Left lung (tissue), 10 donors: ENCODE results near the gene PRKN. TPM values are rescaled to one million over a fixed set of nuclear protein-coding genes. Genes with fewer than 3 reads are reported as not detected.

Source experiments
- ATAC-seq: fragments of 200-7000 bp; cut with Tn5 transposase; one replicate; pipeline ENCODE4 v1.9.1; 2020; ENCODE audit warnings: moderate library complexity
- DNase-seq, 4 donors: peaks; one replicate each; pipeline ENCODE4 v3.0.0-alpha.2; 2013 to 2020
- H3K27ac ChIP-seq, 2 donors: fragments of 200-600 bp; sonication (generic) in 1 of 2; one replicate each; pipeline versions ENCODE4 v1.5.0 to v1.8.0; 2020 to 2021
- H3K27me3 ChIP-seq, 2 donors: fragments of 200-600 bp; sonication (generic) in 1 of 2; one replicate each; pipeline versions ENCODE4 v1.5.0 to v1.8.0; 2020 to 2021
- H3K36me3 ChIP-seq, 2 donors: fragments of 200-600 bp; sonication (generic) in 1 of 2; one replicate each; pipeline versions ENCODE4 v1.5.0 to v1.8.0; 2020 to 2021
- H3K4me1 ChIP-seq, 2 donors: fragments of 200-600 bp; one replicate each; pipeline ENCODE4 v1.8.0; 2021
- H3K4me3 ChIP-seq, 2 donors: fragments of 200-600 bp; sonication (generic) in 1 of 2; one replicate each; pipeline versions ENCODE4 v1.5.0 to v1.8.0; 2020 to 2021; ENCODE audit warnings: mild to moderate bottlenecking in 1 of 2
- H3K9me3 ChIP-seq, 2 donors: fragments of 200-600 bp; sonication (generic) in 1 of 2; one replicate each; pipeline versions ENCODE4 v1.5.0 to v1.8.0; 2020 to 2021
- CTCF ChIP-seq, 2 donors: fragments of 200-600 bp; sonication (generic) in 1 of 2; IDR thresholded peaks; one replicate each; pipeline versions ENCODE4 v1.5.0 to v1.8.0; 2021; ENCODE audit warnings: antibody characterized with exemption in 2 of 2
- intact Hi-C, 2 donors: fragments of 100-400 bp; cut with DNase I; formaldehyde crosslinking; loops; one replicate each; pipeline versions ENCODE4 v1.11.2 to v1.14.2; 2022
- polyA plus RNA-seq, 6 donors: library from polyadenylated mRNA; unstranded; fragments of 120-200 nt; gene quantifications; one replicate each; pipeline ENCODE4 v1.2.1, GENCODE V29; 2013; ENCODE audit not compliant: insufficient read length in 6 of 6
- total RNA-seq, 2 donors: library from RNA; stranded (reverse); fragmentation: NEBNext Ultra II Directional; extraction: Animal tissue kit (Norgen Biotek cat#: 25700); gene quantifications; one replicate each; pipeline ENCODE4 v1.2.1, GENCODE V29; 2021
- donor health status: DM: no; HTN: yes; CAD: no.
- donor health status: DM: no; HTN: no; CAD: no.

Gene PRKN
- total and polyA plus RNA-seq, 8 donors = 1.9 to 4.3 (median 2.5) TPM

DNA sequence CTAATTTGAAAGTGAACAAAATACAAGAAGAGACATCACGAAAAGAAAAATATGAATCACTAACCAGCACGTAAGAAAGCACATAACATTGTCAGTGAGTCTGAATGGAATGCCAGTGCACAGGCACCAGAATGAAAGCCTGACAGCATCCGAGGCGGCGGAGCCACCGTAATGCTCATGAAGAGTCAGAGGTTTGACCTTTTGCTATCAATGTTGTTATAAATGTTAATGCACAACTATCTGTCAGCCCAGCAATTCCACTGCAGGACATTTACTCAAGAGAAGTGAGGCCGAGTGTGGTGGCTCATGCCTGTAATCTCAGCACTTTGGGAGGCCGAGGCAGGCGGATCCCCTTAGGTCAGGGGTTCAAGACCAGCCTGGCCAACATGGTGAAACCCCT lies 562.1 kb downstream of the PRKN start:
- intact Hi-C loops = no loop called here
- Histone ChIP-seq H3K4me1 (no peaks in the 10 kb centered on the region), H3K36me3 (no peaks in the 10 kb centered on the region), H3K9me3 (no peaks in the 10 kb centered on the region), H3K27me3 (no peaks in the 10 kb centered on the region), H3K4me3 (no peak overlapping the region), H3K27ac (no peak overlapping the region)
- ATAC-seq (no peak), DNase-seq (no peak)
- TF ChIP-seq CTCF (IDR thresholded peaks at IDR 0.05) = no peak

- Histone ChIP-seq H3K36me3 (no peaks in the 10 kb centered on the region), H3K4me1 (no peaks in the 10 kb centered on the region), H3K27ac (no peak overlapping the region), H3K27me3 (no peaks in the 10 kb centered on the region), H3K4me3 (no peak overlapping the region), H3K9me3 (peaks cover 0 to 8% of the 10 kb centered on the region in 2 donors)
- ATAC-seq (no peak), DNase-seq (peak in 2 of 4 donors; percentile 25 to 46)
- intact Hi-C loops = no loop called here
- no peak for TF ChIP-seq CTCF (IDR thresholded peaks at IDR 0.05)
These were observed 570.2 kb downstream of the PRKN start for GRCh38 chr6:162157167-162157870.

DNA sequence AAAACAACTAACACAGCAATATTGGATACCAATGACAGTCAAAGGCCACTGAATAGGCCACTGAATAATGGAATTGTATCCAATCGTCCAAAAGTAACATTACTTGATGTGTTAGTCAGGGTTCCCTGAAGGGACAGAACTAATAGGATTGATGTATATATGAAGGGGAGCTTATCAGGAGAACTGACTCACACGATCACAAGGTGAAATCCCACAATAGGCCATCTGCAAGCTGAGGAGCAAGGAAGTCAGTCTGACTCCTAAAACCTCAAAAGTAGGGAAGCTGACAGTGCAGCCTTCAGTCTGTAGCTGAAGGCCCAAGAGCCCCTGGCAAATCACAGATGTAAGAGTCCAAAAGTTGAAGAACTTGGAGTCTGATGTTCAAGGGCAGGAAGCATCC lies 571.4 kb downstream of the PRKN start:
- H3K4me1 ChIP-seq = no peaks in the 10 kb centered on the region
- intact Hi-C loops = no loop called here
- H3K9me3 ChIP-seq = peaks cover 0 to 8% of the 10 kb centered on the region in 2 donors
- DNase-seq = no peak
- H3K36me3 ChIP-seq = no peaks in the 10 kb centered on the region
- H3K27me3 ChIP-seq = no peaks in the 10 kb centered on the region
- TF ChIP-seq CTCF (IDR thresholded peaks at IDR 0.05) = no peak
- no peak overlapping the region for H3K27ac ChIP-seq
- H3K4me3 ChIP-seq = no peak overlapping the region
- no peak for ATAC-seq

GRCh38 chr6:162154930-162155329 lies 572.6 kb downstream of the PRKN start:
- intact Hi-C loops = no loop called here
- DNase-seq = no peak
- no peak for TF ChIP-seq CTCF (IDR thresholded peaks at IDR 0.05)

GRCh38 chr6:162154001-162154400 lies 573.6 kb downstream of the PRKN start:
- intact Hi-C loops = no loop called here
- DNase-seq (no peak), ATAC-seq (no peak)
- Histone ChIP-seq H3K27me3 (no peaks in the 10 kb centered on the region), H3K27ac (no peak overlapping the region), H3K4me1 (no peaks in the 10 kb centered on the region), H3K4me3 (no peak overlapping the region), H3K36me3 (no peaks in the 10 kb centered on the region), H3K9me3 (peaks cover 0 to 8% of the 10 kb centered on the region in 2 donors)
- TF ChIP-seq CTCF (IDR thresholded peaks at IDR 0.05) = no peak

More at GRCh38 chr6:162154930-162155329, 572.6 kb downstream of the PRKN start:
- no peaks in the 10 kb centered on the region for H3K27me3 ChIP-seq
- ATAC-seq = no peak
- H3K27ac ChIP-seq = no peak overlapping the region
- H3K9me3 ChIP-seq = peaks cover 0 to 8% of the 10 kb centered on the region in 2 donors
- H3K36me3 ChIP-seq = no peaks in the 10 kb centered on the region
- H3K4me1 ChIP-seq = no peaks in the 10 kb centered on the region
- H3K4me3 ChIP-seq = no peak overlapping the region
